ENCODE measurements around the gene GNL3L.
"Not testable (repeated sequence)": the region's sequence is repeated elsewhere in the genome, so short reads cannot be mapped to it uniquely, and the experiment has no call there.

GNL3L gene

DNA sequence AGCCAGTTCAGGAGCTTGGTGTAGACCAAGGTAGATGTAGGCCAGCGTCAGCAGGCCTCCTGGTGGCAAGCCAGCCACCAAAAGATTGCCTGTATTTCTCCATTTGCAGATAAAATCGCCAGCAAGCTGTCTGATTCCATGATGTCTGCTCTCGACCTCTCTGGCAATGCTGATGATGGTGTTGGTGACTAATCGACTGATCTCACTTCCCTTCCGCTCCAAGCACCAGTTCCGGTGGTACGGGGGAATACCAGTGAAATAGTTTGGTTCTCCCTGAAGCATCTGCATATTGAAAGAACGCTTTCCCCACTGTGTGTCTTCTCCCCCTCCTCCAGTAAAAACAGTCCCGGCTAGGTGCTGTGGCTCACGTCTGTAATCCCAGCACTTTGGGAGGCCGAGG lies 30.4 kb downstream of the GNL3L start:
- DNase-seq (ENCODE audit: low spot score) = no peak

DNA sequence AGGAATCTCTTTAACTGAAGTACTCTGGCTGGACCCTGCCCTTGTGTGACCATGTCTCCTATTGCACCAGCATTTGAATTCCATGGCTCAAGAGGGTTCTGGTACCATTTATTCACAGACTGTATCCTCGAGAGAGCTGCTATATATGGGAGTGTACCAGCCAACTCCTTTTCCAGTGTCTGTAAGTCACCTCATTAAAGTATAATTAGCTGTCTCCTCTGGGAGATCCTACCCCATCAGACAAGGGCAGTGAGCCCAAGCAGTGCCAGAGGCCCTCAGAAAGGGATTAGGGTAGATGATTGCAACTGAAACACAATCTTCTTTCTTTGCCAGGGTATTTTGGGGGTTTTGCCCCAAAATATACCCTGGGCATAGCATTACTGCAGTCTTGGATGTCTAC lies 31.6 kb downstream of the GNL3L start:
- DNase-seq (ENCODE audit: low spot score) = no peak

GRCh38 chrX:54564936-54565335 lies 34.9 kb downstream of the GNL3L start:
- DNase-seq (ENCODE audit: low spot score) = no peak

DNA sequence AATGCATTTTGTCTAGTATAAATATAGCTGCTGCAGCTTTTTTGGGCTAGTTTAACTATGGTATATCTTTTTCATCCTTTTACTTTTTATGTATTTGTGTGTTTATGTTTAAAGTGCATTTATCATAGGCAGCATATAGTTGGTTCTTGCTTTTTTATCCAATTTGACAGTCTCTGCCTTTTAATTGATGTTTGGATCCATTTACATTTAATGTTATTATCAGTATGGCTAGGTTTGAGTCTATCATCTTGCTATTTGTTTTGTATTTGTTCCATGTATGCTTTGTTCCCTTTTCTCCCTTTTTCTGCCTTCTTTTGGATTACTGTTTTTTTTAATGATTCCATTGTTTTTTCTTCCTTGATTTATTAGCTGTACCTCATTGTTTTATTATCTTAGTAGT lies 40.3 kb downstream of the GNL3L start:
- no peak for DNase-seq (ENCODE audit: low spot score)

GRCh38 chrX:54572641-54573040 lies 42.6 kb downstream of the GNL3L start:
- DNase-seq (ENCODE audit: low spot score) = not testable (repeated sequence)

GRCh38 chrX:54597728-54598127 lies 67.7 kb downstream of the GNL3L start:
- no peak for DNase-seq (ENCODE audit: low spot score)

- no peak for DNase-seq (ENCODE audit: low spot score)
These were observed 72.5 kb downstream of the GNL3L start for GRCh38 chrX:54602563-54602962.
